B cell (primary cell): ENCODE results near the gene LILRB4.

Experiments
- EZH2 ChIP-seq: IDR thresholded peaks from 2 replicates; pipeline ENCODE4 v1.6.1; 2012; ENCODE audit warnings: borderline replicate concordance, low read depth, mild to moderate bottlenecking, moderate library complexity, low read length; ENCODE audit not compliant: insufficient read depth, poor library complexity, severe bottlenecking
- TF ChIP-seq, protein P1 (sequence below): fragments of 200-600 bp; IDR thresholded peaks from one replicate; pipeline ENCODE4 v1.8.0; 2022; ENCODE audit warnings: antibody characterized with exemption, mild to moderate bottlenecking

DNA sequence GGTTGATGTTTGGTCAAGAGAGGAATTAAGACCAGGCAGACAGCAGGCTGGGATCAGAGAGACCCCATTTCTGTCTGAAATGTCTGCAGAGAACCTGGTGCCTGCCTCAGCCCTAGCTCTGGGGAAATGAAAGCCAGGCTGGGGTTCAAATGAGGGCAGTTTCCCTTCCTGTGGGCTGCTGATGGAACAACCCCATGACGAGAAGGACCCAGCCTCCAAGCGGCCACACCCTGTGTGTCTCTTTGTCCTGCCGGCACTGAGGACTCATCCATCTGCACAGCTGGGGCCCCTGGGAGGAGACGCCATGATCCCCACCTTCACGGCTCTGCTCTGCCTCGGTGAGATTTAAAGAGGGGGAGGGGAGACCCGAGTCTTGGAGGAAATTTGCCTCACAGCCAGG is at the start of gene LILRB4:
- TF ChIP-seq, protein P1, sequence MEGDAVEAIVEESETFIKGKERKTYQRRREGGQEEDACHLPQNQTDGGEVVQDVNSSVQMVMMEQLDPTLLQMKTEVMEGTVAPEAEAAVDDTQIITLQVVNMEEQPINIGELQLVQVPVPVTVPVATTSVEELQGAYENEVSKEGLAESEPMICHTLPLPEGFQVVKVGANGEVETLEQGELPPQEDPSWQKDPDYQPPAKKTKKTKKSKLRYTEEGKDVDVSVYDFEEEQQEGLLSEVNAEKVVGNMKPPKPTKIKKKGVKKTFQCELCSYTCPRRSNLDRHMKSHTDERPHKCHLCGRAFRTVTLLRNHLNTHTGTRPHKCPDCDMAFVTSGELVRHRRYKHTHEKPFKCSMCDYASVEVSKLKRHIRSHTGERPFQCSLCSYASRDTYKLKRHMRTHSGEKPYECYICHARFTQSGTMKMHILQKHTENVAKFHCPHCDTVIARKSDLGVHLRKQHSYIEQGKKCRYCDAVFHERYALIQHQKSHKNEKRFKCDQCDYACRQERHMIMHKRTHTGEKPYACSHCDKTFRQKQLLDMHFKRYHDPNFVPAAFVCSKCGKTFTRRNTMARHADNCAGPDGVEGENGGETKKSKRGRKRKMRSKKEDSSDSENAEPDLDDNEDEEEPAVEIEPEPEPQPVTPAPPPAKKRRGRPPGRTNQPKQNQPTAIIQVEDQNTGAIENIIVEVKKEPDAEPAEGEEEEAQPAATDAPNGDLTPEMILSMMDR: no peak
- TF ChIP-seq EZH2: no peak
